ENCODE data around the gene BHLHE40. TPM values are rescaled to one million over a fixed set of nuclear protein-coding genes. Genes with fewer than 3 reads are reported as not detected.

The BHLHE40 gene
- total and polyA plus RNA-seq, 2 experiments from 2014 or later = 1.7 to 2.2 TPM

GRCh38 chr3:4972652-4973643 lies 6.3 kb upstream of the BHLHE40 start:
- TF ChIP-seq ZNF114 (CRISPR knock-in tag; IDR thresholded peaks at IDR 0.05) = no peak
- TF ChIP-seq POLR2AphosphoS5 (IDR thresholded peaks at IDR 0.05; ENCODE audit: low read depth) = no peak
- TF ChIP-seq JUNB (IDR thresholded peaks at IDR 0.05; ENCODE audit: unreplicated experiment) = no peak
- TF ChIP-seq EZH2phosphoT487 (IDR thresholded peaks at IDR 0.05; ENCODE audit: unreplicated experiment) = no peak
- TF ChIP-seq ZNF331 (CRISPR knock-in tag; IDR thresholded peaks at IDR 0.05; ENCODE audit: low read depth) = no peak
- no peak for TF ChIP-seq NANOG (IDR thresholded peaks at IDR 0.05; ENCODE audit: borderline replicate concordance)
- TF ChIP-seq ETS1 (IDR thresholded peaks at IDR 0.05) = no peak
- no peak for TF ChIP-seq REST (IDR thresholded peaks at IDR 0.05; ENCODE audit: unreplicated experiment)
- no peak for TF ChIP-seq CTCF (conservative IDR thresholded peaks at IDR 0.05; ENCODE audit: low read depth in 2 of 2)
- TF ChIP-seq EZH2 (IDR thresholded peaks at IDR 0.05; ENCODE audit: low read depth, unreplicated experiment) = no peak
- no peak for TF ChIP-seq STAT1 (IDR thresholded peaks at IDR 0.05; ENCODE audit: unreplicated experiment)
- TF ChIP-seq ZNF462 (CRISPR knock-in tag; IDR thresholded peaks at IDR 0.05) = no peak
- TF ChIP-seq CREB1 (CRISPR knock-in tag; IDR thresholded peaks at IDR 0.05; ENCODE audit: low read depth) = no peak
- H3K4me1 Mint-ChIP-seq = peaks cover 14% of the 10 kb centered on the region

More at GRCh38 chr3:4972652-4973643, 6.3 kb upstream of the BHLHE40 start:
- Histone ChIP-seq H3K36me3 (ENCODE audit: insufficient read depth) (no peaks in the 10 kb centered on the region), H3K9me2 (ENCODE audit: insufficient read depth) (no peaks in the 10 kb centered on the region), H3K27me3 (ENCODE audit: insufficient read depth) (peaks cover 26% of the 10 kb centered on the region), H3K4me3 (no peak overlapping the region), H3K4me1 (ENCODE audit: insufficient read depth) (peaks cover 15% of the 10 kb centered on the region), H3F3A (replicated peaks; ENCODE audit: low read depth) (peaks cover 14% of the 10 kb centered on the region), H3K27ac (ENCODE audit: low read depth) (no peak overlapping the region), H3K79me2 (replicated peaks; ENCODE audit: insufficient read depth) (no peaks in the 10 kb centered on the region), H4K20me1 (replicated peaks; ENCODE audit: insufficient read depth) (no peaks in the 10 kb centered on the region), H2AFZ (no peak overlapping the region; the same call in 1 of the 2 replicates), H3K4me2 (no peak overlapping the region)
- ATAC-seq = no peak
- Mint-ChIP-seq H3K27ac (no peak overlapping the region), H3K9me3 (peaks cover 3% of the 10 kb centered on the region; the same call in 1 of the 3 replicates), H3K4me3 (no peak overlapping the region), H3K36me3 (ENCODE audit: low read depth) (no peaks in the 10 kb centered on the region), H3K27me3 (ENCODE audit: insufficient read depth, low read depth, poor library complexity) (peaks cover 27% of the 10 kb centered on the region)
- no peak for DNase-seq (ENCODE audit: low spot score)
